ENCODE measurements around the gene SHD. TPM values are rescaled to one million over a fixed set of nuclear protein-coding genes. Genes with fewer than 3 reads are reported as not detected.
"Not testable (repeated sequence)": the region's sequence is repeated elsewhere in the genome, so short reads cannot be mapped to it uniquely, and the experiment has no call there.

The SHD gene, protein sequence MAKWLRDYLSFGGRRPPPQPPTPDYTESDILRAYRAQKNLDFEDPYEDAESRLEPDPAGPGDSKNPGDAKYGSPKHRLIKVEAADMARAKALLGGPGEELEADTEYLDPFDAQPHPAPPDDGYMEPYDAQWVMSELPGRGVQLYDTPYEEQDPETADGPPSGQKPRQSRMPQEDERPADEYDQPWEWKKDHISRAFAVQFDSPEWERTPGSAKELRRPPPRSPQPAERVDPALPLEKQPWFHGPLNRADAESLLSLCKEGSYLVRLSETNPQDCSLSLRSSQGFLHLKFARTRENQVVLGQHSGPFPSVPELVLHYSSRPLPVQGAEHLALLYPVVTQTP
- 2.4 TPM for total RNA-seq

DNA sequence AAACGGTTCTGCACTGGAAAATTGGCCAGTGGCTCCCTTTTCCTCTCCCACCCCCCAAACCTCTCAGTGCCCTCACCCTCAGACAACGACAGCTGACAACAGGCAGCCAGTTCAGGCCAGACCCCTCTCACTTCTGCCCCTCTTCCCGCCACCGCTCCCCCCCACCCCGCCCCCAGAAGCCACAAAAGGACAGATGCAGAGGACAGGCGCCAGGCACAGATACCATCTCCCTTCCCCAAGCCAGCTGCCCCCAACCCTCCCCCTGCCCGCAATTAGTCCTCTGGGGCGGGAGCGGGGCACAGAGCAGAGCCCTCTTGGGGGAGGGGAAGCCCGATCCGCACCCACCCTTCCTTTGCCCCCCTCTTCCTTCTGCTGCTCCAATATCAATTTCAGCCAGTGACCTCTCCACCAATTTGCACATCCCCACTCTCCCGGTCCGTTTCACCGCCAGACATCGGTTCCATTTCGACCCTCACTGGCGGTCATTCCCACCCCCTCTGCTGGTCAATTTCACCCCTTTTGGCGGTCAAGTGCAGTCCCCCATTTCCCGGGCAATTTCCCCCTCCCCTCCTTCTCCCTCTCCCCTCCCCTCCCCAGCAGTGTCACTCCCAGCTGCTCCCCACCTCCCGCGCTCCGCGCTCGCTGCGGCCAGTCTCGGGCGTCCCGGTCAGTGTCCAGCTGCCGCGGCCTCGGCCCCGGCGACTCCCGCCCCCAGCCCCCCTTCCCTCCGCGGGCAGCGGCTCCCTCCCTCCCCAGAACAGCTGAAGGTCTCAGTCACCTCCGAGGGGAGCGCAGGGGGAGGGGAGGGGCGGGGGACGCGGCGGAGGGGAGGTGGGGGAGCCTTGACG lies at the start of gene SHD:
SHD (plus strand) TSS at position 848 of the 848 bp plus-strand sequence. CDS start 798 bp downstream, outside the sequence.
- DNase-seq (ENCODE audit: low read depth in 2 of 3, low spot score in 2 of 3): peak in 1 of 3 donors; percentile 60

DNA sequence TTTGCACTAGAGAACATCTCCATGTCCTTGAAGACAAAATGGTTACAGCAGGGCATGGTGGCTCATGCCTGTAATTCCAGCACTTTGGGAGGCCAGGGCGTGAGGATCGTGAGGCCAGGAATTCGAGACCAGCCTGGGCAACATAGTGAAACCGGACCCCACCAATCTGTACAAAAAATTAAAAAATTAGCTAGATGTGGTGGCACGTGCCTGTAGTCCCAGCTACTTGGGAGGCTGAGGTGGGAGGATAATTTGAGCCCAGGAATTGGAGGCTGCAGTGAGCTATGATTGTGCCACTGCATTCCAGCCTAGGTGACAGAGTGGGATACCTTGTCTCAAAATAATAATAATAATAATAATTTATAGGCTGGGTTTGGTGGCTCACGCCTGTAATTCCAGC lies 48.8 kb upstream of the SHD start:
- DNase-seq (ENCODE audit: low read depth in 2 of 3, low spot score in 2 of 3): not testable (repeated sequence)

DNA sequence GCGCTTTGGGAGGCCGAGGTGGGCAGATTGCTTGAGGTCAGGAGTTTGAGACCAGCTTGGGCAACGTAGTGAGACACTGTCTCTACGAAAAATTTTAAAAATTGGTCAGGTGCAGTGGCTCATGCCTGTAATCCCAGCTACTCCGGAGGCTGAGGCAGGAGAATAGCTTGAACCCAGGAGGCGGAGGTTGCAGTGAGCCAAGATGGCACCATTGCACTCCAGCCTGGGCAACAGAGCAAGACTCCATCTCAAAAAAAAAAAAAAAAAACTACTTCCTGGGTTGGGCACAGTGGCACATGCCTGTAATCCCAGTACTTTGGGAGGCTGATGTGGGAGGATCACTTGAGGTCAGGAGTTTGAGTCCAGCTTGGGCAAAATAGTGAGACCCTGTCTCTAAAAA lies 47.5 kb upstream of the SHD start:
- DNase-seq (ENCODE audit: low read depth in 2 of 3, low spot score in 2 of 3): not testable (repeated sequence)

GRCh38 chr19:4232139-4232538 lies 46.9 kb upstream of the SHD start:
- not testable (repeated sequence) for DNase-seq (ENCODE audit: low read depth in 2 of 3, low spot score in 2 of 3)

DNA sequence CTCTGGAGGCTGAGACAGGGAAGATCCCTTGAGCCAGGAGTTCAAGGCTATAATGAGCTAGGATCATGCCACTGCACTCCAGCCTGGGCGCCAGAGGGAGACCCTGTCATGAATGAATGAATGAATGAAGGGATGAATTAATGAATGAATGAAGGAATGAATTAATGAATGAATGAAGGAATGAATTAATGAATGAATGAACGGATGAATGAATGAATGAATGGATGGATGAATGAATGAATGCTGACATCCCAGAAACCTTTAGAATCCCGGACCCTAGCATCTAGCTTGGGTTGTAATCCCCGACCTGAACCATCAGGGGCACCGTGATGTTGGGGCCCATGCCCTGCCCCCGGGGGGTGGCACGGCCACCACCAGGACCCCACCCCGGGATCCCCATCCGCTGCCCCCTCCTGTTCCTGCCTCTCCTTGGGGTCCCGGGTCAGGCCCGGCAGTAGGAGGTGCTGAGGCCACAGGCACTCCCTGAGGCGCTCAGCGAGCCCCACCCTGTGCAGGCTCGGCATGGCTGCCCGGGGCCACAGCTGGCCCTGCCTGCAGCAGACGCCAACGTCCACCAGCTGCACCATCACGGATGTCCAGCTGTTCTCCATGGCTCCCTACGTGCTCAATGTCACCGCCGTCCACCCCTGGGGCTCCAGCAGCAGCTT lies 46.3 kb upstream of the SHD start:
- DNase-seq (ENCODE audit: low read depth in 2 of 3, low spot score in 2 of 3): no peak

GRCh38 chr19:4233282-4233853 lies 45.7 kb upstream of the SHD start:
- DNase-seq (ENCODE audit: low read depth in 2 of 3, low spot score in 2 of 3): peak; percentile 32 to 63 (median 55)

- no peak for DNase-seq (ENCODE audit: low read depth in 2 of 3, low spot score in 2 of 3)
Observed at GRCh38 chr19:4234142-4234861, 44.8 kb upstream of the SHD start.

GRCh38 chr19:4234862-4235201 lies 44.2 kb upstream of the SHD start:
- no peak for DNase-seq (ENCODE audit: low read depth in 2 of 3, low spot score in 2 of 3)

- not testable (repeated sequence) for DNase-seq (ENCODE audit: low read depth in 2 of 3, low spot score in 2 of 3)
Observed at GRCh38 chr19:4237510-4237909, 41.6 kb upstream of the SHD start.

DNA sequence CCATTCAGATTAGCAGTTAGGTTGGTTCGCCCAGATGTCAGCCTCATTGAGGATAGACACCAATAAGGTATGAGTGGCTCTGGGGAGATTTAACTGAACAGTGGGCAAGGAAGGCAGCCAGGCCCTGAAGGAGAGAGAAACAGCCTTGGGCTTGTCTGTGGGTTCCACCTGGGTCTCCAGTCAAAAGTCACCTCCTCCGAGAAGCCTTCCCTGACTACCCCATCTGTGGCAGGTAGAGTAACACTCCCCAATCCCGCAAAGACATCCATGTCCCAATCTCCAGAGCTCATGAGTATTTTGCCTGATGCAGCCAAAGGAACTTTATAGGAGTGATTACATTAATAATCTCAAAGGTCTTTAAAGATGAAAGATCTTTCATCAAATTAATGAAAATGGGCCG lies 40.2 kb upstream of the SHD start:
- DNase-seq (ENCODE audit: low read depth in 2 of 3, low spot score in 2 of 3): no peak

- DNase-seq (ENCODE audit: low read depth in 2 of 3, low spot score in 2 of 3): no peak
Observed at GRCh38 chr19:4241824-4242430, 37.1 kb upstream of the SHD start.

DNA sequence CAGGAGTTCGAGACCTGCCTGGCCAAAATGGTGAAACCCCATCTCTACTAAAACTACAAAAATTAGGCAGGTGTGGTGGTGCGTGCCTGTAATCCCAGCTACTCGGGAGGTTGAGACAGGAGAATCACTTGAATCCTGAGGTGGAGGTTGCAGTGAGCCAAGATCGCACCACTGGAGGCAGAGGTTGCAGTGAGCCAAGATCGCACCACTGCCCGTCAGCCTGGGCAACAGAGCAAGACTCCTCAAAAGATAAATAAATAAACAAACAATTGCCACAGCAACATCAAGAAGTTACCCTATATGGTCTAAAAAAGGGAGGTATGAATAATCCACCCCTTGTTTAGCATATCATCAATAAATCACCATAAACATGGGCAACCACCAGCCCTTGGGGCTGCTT lies 33.1 kb upstream of the SHD start:
- not testable (repeated sequence) for DNase-seq (ENCODE audit: low read depth in 2 of 3, low spot score in 2 of 3)

DNA sequence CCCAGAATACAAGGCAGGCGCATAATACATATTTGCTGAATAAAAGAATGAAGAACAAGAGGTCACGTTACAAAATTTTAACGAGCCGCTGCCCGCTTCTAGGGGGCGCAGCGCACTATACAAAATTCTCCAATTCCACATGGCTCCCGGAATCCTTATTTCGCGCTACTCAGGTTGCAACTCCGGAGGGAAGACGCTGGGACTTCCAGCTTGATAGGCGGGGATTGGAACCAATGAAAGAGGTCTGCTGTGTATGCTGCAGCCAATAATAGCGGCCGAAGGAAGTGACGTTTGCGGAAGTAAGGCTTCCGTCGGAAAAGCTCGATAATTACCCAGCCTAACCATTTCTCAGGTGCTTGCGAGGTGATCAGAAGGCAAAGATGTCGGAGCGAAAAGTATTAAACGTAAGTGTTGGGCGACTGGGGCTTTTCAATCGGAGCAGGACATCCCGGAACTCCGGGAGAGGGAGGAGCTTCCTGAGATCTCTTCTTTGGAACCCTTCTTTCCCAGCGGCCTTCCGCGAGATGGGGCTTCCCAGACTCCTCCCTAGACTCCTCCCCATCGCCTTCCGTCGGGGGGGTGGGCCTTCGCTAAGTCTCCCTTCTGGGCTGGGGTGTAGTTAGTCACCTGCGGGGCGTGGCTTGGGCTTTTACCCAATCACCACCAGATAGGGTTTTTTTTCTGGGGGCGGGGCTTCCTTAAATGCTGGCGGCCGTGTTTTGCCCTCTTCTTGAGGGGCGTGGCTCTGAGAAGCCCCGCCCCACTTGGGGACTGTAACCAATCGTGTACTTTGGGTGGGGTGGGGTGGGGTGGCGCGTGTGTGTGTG lies 32.1 kb upstream of the SHD start, which contains the start of gene YJU2:
YJU2 (plus strand) TSS at position 314 of the 827 bp plus-strand sequence; CDS start at position 381, 67 bp downstream.
- DNase-seq (ENCODE audit: low read depth in 2 of 3, low spot score in 2 of 3): peak; percentile 95 to 100 (median 100)

DNA sequence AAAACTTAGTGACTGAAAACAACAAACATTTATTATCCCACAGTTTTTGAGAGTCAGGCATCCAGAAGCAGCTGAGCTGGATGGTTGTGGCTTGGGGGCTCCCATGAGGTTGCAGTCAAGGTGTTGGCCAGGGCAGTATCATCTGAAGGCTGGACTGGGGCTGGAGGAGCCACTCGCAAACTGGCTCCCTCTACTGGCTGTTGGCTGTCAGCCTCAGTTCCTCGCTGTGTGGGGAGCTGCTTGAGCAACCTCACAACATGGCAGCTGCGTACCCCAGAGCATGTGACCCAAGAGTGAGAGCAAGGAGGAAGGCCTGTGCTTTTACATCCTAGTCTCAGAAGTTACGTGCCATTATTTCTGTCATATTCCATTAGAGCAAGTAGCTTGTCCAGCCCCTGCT lies 22.5 kb upstream of the SHD start:
- DNase-seq (ENCODE audit: low read depth in 2 of 3, low spot score in 2 of 3): no peak

DNA sequence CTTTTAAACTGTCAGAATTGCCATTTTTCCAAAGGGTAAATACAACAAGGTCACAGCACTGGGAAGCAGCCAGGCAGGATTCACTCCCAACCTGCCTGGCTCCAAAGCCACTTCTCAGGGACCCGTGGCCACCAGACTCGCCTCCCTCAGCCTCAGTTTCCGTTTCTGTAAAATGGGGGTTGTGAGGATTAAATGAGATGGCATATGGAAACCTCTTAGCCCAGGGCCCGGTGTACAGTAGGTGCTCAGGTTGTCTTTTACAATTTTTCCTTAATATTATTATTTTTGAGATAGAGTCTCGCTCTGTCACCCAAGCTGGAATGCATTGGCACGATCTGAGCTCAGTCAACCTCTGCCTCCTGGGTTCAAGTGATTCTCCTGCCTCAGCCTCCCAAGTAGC lies 22.0 kb upstream of the SHD start:
- DNase-seq (ENCODE audit: low read depth in 2 of 3, low spot score in 2 of 3): no peak

DNA sequence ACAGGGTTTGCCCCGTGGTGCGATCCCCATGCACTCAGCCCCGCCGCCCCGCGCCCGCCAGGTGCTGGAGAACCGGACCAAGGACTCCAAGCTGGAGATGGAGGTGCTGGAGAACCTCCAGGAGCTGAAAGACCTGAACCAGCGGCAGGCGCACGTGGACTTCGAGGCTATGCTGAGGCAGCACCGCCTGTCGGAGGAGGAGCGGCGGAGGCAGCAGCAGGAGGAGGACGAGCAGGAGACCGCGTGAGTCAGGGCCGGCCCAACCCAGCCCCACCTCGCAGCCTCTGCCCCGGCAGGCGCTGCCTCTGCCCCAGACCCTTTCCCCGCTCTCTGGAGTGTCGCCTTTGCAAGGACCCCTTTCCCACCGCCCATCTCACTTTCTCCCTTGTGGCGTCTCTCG lies 20.9 kb upstream of the SHD start:
- no peak for DNase-seq (ENCODE audit: low read depth in 2 of 3, low spot score in 2 of 3)

DNA sequence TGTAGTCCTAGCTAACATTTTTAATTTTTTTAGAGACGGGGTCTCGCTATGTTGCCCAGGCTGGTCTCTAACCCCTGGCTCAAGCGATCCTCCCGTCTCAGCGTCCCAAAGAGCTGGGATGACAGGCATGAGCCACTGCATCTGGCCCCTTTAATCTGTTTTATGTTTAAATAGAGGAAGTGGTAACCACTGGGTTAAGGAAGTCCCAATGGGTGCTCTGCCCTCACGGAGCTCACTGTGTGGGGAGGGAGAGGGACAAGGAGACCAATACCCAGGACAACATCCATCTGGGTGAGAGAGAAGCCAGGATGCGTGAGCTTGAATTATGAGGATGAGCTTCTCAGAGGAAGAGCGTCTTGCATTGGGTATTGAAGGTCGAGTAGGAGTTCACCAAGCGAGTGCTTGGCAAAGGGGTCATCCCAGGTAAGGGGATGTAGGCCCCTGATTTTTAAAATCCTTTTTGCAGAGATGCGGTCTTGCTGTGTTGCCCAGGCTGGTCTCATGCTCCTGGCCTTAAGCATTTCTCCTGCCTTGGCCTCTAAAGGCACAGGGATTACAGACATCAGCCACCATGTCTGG lies 18.4 kb upstream of the SHD start:
- peak in 1 of 3 donors; percentile 28 for DNase-seq (ENCODE audit: low read depth in 2 of 3, low spot score in 2 of 3)

- peak in 1 of 3 donors; percentile 37 for DNase-seq (ENCODE audit: low read depth in 2 of 3, low spot score in 2 of 3)
Observed at GRCh38 chr19:4264812-4265211, 14.3 kb upstream of the SHD start.
